HUDEP-2 (cell line): Measurements from ENCODE around the gene INSC.
"Not testable (repeated sequence)": the region's sequence is repeated elsewhere in the genome, so short reads cannot be mapped to it uniquely, and the experiment has no call there.

Experiments used
- DNase-seq, 76 experiments: peaks; one replicate each; lab custom pipeline; 2025; ENCODE audit not compliant: unreplicated experiment in 76 of 76; lab: John Stamatoyannopoulos, UW

The INSC gene, protein sequence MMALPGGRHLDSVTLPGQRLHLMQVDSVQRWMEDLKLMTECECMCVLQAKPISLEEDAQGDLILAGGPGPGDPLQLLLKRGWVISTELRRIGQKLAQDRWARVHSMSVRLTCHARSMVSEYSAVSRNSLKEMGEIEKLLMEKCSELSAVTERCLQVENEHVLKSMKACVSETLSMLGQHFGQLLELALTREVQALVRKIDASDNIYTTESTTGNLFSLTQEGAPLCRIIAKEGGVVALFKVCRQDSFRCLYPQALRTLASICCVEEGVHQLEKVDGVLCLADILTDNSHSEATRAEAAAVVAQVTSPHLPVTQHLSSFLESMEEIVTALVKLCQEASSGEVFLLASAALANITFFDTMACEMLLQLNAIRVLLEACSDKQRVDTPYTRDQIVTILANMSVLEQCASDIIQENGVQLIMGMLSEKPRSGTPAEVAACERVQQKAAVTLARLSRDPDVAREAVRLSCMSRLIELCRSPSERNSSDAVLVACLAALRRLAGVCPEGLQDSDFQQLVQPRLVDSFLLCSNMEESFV

DNA sequence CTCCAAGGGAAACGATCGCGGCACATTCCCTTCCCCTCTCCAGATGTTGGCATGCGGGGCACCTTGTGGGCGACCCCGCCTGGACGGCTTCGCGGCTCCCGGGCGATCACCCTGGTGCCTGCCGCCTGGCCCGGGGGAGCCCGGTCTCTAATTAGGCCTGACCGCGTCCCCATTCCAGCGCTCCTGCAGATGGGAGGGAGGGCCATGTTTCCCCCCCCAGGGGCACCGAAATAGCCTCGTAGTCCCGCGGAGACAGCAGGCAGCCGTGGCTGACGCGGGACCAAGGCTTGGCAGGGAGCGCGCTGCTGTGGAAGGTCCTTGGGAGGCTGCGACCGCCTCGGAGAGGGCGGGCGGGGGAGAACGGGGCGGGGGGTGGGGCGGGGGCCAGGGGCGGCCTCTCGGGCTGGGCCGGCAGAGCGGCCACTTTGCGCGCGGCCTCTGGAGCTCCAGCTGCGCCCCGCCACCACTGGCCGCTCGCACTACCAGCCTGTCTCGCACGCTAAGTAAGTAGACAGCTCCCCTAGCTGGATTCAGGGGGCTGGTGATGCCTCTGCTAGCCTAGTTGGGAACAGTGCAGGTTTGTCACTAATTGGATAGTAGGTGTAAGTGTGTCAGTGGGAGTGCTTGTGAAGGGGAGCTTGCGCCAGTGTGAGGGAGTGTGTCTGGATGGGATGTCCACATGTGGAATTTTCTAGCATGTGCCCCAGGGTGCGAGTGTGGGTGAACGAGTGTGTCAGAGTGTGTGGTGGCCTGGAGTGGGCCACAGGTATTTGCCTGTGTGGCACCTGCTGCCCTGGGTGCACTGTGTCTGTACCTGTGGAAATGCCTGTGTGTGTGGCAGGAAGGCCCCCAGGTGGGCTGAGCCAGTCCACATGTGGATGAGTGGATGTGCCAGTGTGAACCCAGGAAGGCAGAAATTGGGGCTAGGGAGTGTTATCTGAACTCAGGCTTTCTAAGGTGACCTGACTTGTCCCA, at the start of gene INSC:
Gene INSC, plus strand, starts transcription at position 423 of the 975 bp plus-strand sequence. CDS start 34,252 bp downstream, outside the sequence.
- no peak for DNase-seq

DNA sequence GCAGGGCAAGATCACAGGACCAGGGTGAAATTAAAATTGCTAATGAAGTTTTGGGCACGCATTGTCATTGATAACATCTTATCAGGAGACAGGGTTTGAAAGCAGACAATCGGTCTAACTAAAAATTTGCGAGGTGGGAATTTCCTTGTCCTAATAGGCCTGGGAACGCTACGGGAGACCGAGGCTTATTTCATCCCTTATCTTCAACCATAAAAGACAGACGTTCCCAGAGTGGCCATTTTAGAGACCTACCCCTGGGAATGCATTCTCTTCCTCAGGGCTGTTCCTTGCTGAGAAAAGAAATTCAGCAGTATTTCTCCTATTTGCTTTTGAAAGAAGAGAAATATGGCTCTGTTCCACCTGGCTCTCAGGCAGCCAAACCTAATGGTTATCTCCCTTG, 45.0 kb upstream of the INSC start:
- not testable (repeated sequence) for DNase-seq

DNA sequence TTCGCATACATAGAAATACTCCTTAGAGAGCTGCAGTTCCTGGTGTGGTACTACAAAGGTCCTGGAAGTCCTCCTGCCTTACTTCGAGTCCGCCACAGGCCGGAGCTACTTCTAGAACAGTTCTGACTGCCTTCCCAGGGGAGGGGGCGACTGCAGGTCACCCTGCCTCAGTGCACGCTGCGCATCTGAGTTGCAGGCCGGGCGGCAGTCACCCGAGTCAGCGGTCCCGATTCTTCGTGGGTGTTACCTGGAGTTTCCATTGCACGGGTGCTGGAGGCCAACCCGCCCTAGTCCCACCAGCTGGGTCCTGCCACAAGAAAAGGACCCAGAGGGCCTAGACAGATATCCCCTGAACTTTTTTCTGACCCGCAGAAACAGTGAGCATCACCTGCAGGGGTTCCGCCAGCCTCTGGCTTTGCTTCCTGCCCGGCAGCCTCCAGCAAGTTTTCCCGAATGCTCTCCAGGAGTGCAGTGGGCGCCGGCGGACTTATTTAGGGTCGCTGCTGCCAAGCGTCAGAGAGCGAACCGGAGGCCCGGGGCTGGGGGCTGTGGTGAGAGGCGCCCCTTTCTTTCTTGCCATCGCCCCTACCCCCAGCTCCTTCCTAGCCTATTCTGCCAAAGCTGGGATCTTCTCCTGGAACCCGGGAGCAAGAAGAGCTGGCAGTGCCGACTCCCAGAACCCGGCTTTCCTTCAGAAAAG, 43.0 kb upstream of the INSC start:
- DNase-seq, result no peak

DNA sequence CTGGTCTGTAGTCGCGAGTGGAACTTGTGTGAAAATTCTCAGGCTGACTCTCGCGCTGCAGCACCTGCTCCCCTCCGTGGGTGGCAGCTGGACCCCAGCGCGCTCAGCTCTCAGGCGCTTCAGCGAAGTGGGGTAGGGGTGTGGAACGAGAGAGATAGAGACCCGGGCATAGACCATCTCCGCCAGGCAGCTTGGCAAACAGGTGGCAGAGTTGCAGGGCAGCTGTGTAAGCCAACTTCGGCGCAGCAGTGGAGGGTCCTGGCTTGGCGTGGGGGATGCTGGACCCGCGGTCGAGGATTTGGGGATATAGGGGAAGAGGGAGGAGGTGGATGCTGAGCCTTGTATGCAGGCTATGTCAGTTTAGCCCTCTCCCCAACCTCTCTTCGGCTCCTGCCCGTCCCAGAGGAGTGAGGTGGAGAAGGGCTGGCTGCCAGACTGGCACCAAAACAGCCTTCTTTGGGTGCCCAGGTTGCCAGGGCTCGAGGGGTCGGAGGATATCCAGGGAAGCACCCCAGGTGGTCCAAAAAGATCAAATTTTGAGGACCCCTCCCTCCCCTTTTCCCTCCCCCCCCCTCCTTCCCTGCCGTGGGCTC, 42.1 kb upstream of the INSC start:
- DNase-seq, result no peak

DNA sequence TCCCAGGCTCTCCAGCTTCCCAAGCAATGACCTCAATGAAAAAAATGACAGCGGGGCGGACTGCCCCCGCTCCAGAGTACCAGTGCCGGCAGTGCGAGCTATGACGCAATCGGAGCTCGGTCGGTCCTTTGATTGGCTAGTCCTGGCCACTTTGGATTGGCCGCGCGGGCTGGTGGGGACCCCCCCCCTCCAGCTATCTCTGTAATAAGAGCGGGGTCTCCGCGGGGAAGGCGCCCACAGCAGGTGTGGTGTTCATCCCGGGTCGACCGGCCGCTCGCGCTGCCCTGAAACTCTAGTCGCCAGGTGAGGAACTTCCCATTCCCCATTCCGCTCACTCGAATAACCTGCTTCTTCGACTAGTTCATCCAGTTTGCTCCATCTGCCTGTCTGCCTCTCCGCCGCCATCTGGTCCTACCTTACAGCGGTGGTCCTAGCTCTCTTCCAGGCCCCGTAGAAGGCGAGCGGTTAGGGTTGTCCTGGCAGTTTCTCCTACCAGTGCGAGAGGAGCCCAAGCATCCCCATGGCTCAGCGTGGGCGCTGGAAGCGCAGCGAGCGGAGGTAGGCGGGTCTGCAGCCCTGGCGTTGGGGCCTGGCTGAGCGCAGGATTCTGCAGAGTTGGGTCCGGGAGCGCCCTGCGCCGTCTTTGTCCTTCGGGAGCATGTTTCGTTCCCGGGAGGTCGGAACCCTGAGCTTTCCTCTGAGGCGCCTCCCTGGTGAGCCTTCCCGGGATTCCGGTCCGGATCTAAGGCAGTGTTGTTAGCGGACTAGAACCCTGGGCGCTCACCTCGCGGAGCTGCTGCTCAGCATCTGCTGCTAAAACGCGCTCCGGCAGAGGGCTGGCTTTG, 41.1 kb upstream of the INSC start, which contains the start of gene CALCB:
Gene CALCB, plus strand, starts transcription at position 233 of the 845 bp plus-strand sequence. CDS start 1,126 bp downstream, outside the sequence.
- peak in 1 of 76 experiments; percentile 1 for DNase-seq

DNA sequence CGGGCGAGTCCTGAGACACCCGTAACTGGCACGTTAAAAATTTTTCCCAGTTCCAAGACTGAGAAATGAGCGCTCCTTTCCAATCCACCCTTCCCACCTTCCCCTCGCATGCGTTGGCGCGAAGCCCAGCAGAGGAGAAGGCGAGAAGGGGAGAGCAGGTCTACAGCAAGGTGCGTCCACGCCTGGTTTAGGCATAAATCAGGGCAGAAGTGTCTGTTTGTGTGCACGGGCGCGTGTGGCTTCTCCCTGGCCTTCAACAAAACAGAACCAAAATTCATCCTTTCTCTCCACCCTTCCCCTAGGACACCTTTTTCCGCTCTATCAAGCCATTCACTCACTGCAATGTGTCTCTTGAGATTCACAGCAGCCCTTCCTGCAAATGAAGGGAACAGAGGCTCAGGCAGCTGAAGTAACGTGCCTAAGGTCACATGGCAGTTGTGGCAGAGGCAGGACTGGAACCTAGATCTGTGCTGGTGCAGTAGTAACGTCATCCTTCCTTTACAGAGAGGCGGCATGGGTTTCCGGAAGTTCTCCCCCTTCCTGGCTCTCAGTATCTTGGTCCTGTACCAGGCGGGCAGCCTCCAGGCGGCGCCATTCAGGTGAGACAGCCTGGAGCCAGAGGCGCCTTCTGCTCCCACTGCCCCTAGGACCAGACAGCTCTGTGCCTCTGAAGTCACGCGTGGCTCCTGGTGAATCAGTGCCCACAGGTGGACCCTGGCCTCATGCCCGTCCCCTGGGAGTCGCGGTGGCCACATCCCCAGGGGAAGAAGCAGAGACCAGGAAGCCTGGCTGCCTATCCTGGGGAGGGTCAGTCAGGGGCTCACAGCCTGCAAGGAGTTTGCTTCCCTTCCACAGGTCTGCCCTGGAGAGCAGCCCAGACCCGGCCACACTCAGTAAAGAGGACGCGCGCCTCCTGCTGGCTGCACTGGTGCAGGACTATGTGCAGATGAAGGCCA, 40.2 kb upstream of the INSC start:
- peak in 66 of 76 experiments; percentile 2 to 77 (median 51) for DNase-seq

DNA sequence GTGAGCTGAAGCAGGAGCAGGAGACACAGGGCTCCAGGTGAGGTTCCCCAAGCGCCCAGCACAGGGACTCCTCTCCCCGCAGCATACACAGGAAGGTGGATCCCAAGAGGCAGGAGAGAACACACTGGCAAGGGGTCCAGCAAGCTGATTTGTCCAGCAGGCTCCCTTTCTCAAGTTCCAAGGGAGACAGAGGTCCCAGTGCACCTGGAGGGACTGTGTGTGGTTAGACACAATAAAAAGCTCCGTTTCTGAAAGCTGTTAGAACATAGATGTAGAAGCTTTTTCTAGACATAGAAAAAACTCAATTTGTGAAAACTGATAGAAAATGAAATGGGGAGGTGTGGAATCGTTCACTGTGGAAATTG, 39.6 kb upstream of the INSC start:
- no peak for DNase-seq

DNA sequence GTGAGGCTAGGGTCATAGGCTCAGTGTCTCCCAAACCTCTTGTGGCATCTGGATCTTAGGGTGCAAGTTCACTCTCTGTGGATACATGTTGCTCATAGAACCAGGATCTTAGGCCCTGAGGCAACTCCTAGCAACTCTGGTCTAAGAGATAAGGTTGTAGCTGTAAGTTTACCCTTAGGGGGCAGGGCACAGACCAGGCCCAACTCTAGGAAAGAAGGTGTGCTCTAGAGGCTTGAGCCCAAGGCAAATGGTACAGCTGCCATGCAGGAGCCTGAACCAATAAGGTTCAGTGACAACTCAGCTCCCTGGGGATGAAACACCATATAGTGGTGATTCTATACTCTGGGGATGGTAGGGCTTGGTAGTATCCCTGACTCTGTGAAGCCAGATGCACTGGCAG, 23.5 kb upstream of the INSC start:
- DNase-seq, result no peak

DNA sequence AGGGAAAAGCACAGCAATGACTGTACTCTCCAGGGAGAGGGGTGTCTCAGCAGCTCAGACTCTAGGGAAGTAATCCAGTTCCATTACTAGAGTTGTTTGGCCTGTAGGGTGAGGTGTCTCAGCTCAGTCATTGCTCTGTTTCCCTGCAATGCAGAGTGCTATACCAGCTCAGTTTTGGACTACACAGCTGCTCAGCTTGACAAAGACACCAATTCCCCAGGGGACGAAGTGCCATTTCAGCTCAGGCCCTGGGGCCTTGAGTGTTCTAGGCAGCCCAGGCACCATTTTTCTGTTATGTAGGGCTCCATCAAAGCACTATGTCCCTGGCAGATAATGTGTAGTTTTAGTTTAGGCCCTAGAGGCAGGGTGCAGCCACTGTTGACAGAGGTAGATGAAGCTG, 23.1 kb upstream of the INSC start:
- no peak for DNase-seq

DNA sequence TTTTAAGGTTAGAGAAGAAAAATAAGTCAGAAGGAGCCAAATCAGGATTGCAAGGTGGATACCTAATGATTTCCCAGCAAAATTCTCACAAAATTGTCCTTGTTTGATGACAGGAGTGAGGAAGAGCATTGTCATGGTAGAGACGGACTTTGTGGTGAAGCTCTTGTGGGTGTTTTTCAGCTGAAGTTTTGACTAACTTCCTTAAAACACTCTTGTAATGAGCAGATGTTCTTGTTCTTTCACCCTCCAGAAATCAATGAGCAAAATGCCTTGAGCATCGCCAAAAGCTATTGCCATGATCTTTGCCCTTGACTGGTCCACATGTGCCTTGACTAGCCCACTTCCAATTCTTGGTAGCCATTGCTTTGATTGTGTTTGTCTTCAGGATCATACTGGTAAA, 21.3 kb upstream of the INSC start:
- DNase-seq, result no peak

DNA sequence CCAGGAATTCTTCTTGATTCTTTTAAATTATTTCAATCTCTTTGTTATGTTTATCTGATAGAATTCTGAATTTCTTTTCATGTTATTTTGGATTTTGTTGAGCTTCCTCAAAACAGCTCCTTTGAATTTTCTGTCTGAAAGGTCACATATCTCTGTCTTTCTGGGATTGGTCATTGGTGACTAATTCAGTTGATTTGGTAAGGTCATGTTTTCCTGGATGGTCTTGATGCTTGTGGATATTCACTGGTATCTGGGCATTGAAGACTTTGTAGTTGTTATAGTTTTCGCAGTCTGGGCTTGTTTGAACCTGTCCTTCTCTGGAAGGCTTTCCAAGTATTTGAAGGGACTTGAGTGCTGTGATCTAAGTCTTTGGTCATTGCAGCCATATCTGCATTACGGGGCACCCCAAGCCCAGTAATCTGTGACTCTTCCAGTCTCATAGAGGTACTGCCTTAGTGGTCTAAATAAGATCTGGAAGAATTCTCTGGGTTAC, 18.9 kb upstream of the INSC start:
- no peak for DNase-seq

DNA sequence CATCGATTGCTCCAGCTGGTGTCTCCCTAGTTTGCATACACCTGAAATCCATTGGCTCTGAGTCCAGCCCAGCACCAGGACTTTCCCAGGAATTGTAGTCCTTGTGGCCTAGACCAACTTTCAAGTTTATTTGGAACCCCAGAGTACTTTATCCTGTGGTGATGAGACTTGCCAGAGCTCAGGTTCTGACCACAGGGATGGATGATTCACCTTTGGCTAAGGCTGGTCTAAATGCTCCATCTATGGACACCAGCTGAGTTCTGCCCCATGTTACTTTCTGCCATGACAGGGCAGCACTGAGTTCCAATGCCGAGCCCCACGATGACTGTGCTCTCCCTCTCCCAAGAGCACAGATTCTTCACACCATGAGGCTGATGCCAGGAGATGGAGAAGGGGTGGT, 17.3 kb upstream of the INSC start:
- no peak for DNase-seq

DNA sequence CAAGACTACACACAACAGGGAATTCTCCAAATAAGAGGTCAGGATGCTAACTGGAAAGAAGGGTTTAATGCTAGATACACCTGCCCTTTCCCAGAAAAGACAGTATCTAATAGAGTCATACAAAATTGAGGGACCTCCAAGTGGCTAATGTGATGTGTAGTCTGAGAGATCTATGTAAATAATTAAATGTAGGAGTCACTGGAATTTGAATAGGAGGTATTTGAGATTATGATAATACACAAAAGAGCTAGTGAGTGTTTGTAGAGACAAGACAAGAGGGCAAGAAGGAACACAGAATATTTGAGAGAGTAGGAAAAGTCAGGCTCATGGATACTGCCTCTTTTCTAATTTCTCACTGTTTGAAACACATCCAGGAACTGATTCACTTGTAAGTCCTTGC, 15.5 kb upstream of the INSC start:
- DNase-seq, result no peak

DNA sequence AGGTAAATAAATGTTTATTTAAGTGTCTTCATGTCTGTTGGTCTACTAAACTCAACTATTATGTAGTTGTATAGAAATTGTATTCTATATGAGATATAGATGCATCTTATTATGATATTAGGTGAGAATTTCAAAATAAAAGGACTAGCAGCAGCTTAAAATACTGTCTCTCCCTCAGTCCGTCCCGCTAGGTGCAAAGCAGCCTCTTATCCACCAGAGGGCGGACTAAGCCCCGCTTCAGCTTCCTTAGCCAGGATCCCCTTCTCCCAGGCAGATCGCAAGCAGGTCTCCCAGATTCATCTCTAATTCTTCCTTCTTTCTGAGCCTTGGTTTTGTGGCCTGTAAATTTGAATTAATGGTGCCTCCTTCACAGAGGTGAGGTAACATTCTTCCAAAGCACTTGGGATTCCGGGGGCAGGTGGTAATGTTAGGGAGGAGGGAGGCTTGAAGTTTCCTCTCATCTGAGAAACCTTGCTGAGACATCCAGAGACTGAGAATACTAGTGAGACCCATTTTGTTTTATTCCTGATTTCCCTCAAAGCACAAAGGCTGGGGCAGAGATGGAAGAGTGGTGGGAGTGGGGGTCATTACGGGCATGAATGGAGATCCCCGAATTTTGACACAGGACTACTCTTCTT, 13.5 kb upstream of the INSC start:
- peak in 38 of 76 experiments; percentile 0 to 59 (median 13) for DNase-seq

DNA sequence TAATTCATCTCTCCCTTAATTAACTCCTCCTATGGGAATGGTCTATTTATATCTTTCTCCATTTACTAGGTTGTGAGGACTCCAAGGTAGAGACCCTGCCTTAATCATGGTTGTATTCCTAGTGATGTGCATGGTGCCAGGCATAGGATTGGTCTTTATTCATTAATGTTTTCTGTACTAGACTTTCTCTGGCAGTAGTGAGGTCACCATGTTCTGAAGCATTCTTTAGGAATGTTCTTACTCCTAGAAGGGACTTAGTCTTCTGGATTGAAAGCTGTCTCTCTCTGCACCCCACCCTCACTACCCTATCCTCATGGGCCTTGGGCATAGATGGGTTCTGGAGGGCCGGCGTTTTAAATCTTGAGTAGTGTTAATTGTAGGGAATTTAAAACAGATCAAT, 10.6 kb upstream of the INSC start:
- DNase-seq, result no peak

DNA sequence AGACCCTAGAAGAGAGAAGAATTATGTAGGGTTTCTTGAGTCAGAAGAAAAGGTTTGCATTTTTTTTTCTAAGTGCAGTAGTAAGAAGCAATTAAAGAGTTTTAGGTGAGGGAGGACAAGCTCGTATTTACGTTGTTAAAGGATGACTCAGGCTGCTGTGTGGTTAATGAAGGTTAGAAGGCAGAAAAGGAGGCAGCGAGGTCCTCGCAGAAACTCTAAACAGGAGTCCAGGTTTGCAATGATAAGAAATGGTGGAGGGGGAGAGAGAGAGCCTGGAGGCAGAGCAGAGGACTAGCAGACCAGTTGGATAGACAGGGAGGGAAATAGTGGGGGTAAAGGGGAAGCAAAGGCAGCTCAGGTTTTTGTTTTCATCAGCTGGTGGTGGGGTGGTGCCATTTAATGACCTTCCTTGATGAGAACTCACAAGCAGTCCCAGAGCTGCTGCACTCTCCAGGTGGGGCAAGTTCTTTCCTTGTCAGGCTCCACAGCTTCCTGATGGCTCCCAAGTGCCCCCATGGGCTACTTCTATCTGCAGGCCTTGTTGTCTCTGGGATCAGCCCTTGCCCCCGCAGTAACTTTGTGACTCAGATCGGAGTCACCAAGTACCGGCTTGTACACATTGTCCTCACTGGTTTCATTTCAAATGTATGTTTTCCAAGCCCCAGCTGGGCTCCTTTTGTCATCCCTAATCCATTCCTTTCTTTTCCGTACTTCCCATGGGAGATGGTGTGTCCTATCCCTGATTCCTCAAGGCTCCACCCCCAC, 8.3 kb upstream of the INSC start:
- no peak for DNase-seq
